ENCODE results near the gene CYP19A1. TPM values are rescaled to one million over a fixed set of nuclear protein-coding genes. Genes with fewer than 3 reads are reported as not detected.

The CYP19A1 gene
- total and polyA plus RNA-seq, 2 of the 8 experiments (the other 6 are each of a cell fraction or from before 2014, with no cell fraction given): not detected

- no peak overlapping the region for H3K9ac ChIP-seq (replicated peaks in 1 of 4; ENCODE audit: extremely low read depth in 1 of 4, low read depth in 3 of 4, low read length in 3 of 4)
- H3K4me2 ChIP-seq (ENCODE audit: insufficient read depth in 1 of 2, low read depth in 2 of 2, low read length in 2 of 2): no peak overlapping the region
- H3K4ac ChIP-seq (replicated peaks; ENCODE audit: insufficient read length, low read depth, low read length): no peak overlapping the region
- no peaks in the 10 kb centered on the region for H3K4me1 ChIP-seq (replicated peaks in 1 of 4; ENCODE audit: control insufficient read depth in 3 of 4, insufficient read depth in 4 of 4, low read length in 3 of 4)
- no peaks in the 10 kb centered on the region for H3K27me3 ChIP-seq (replicated peaks in 1 of 4; ENCODE audit: control insufficient read depth in 3 of 4, extremely low read depth in 1 of 4, insufficient read depth in 3 of 4, low read length in 3 of 4)
- H3K14ac ChIP-seq (ENCODE audit: insufficient read length): no peak overlapping the region
- H2AK5ac ChIP-seq (ENCODE audit: low read depth, low read length): no peak overlapping the region
- DNase-seq (ENCODE audit: low read depth in 1 of 2, low spot score in 2 of 2) (no peak), FAIRE-seq (no peak)
- H3K56ac ChIP-seq (replicated peaks; ENCODE audit: insufficient read length, low read depth, low read length): no peak overlapping the region
- H2BK15ac ChIP-seq (ENCODE audit: low read length): no peak overlapping the region
- no peak overlapping the region for H3K27ac ChIP-seq (ENCODE audit: low read depth, low read length)
- H4K20me1 ChIP-seq (replicated peaks in 1 of 2; ENCODE audit: control insufficient read depth in 1 of 2, insufficient read depth in 2 of 2, low read length in 2 of 2): no peaks in the 10 kb centered on the region
- H3K9me3 ChIP-seq (ENCODE audit: insufficient read depth in 2 of 2, low read depth in 1 of 2, low read length in 1 of 2): no peaks in the 10 kb centered on the region
- H2BK120ac ChIP-seq (replicated peaks; ENCODE audit: low read depth, low read length): no peak overlapping the region
- H3K4me3 ChIP-seq (ENCODE audit: extremely low read depth in 1 of 4, insufficient read depth in 2 of 4, low read depth in 3 of 4, low read length in 4 of 4): no peak overlapping the region
- no peak overlapping the region for H4K91ac ChIP-seq (replicated peaks; ENCODE audit: insufficient read length, low read length)
- no peak overlapping the region for H2AFZ ChIP-seq (ENCODE audit: low read length)
- H2BK5ac ChIP-seq (ENCODE audit: low read depth, low read length): no peak overlapping the region
- no peaks in the 10 kb centered on the region; the same call in 1 of the 2 replicates for H3K23me2 ChIP-seq (ENCODE audit: low read depth, low read length)
- WGBS, 2 experiments (ENCODE audit: extremely low coverage in 1 of 2, insufficient coverage in 1 of 2, insufficient read length in 1 of 2, insufficient replicate concordance in 2 of 2, low coverage in 1 of 2, low lambda C conversion rate in 2 of 2, missing lambda C conversion rate in 1 of 2): 76% methylated on average over 3 of the region's 3 CpGs; no CpG with 5 or more reads in 1 of the 2 experiments
- H4K8ac ChIP-seq (ENCODE audit: extremely low read depth, insufficient read depth, low read length): no peak overlapping the region
- no peaks in the 10 kb centered on the region for H3K36me3 ChIP-seq (ENCODE audit: control insufficient read depth in 2 of 4, insufficient read depth in 4 of 4, low read length in 3 of 4)
- no peak overlapping the region for H2BK12ac ChIP-seq (ENCODE audit: low read depth, low read length)
- no peaks in the 10 kb centered on the region for H3K79me1 ChIP-seq (ENCODE audit: low read depth, low read length)
- no peak overlapping the region for H4K5ac ChIP-seq (ENCODE audit: insufficient read length, low read depth, low read length)
- no peak overlapping the region for H3K23ac ChIP-seq (ENCODE audit: insufficient read length)
- no peak overlapping the region for H2BK20ac ChIP-seq (ENCODE audit: low read length)
- H3K79me2 ChIP-seq (ENCODE audit: control insufficient read depth in 1 of 2, insufficient read depth in 2 of 2, low read length in 2 of 2): no peaks in the 10 kb centered on the region
- CTCF ChIA-PET (ENCODE audit: partially characterized antibody): interaction anchor here (0.6 to 2.4 kb wide), 7 partner anchors 11 to 182 kb away, joined by 3 to 13 read pairs (median 4); no protein-coding TSS in a partner anchor
- POLR2A ChIA-PET (ENCODE audit: partially characterized antibody): interaction anchor here (1.6 kb wide), 1 partner anchor 9 kb away, joined by 4 read pairs; no protein-coding TSS in a partner anchor
- H3K18ac ChIP-seq (ENCODE audit: extremely low read depth, low read length): no peak overlapping the region
- no peak for TF ChIP-seq EP300 (IDR thresholded peaks at IDR 0.05; ENCODE audit: borderline replicate concordance in 1 of 2, low read depth in 2 of 2, low read length in 2 of 2)
- TF ChIP-seq RAD21 (IDR thresholded peaks at IDR 0.05 in 1 of 2, conservative IDR thresholded peaks at IDR 0.05 in 1 of 2; ENCODE audit: low read depth in 2 of 2, low read length in 2 of 2): no peak
- TF ChIP-seq TAF7 (optimal IDR thresholded peaks at IDR 0.05; ENCODE audit: borderline replicate concordance, low read depth, low read length): no peak
- TF ChIP-seq YY1 (IDR thresholded peaks at IDR 0.05; ENCODE audit: low read depth, low read length): no peak
- no peak for TF ChIP-seq KDM4A (IDR thresholded peaks at IDR 0.05; ENCODE audit: low read depth, low read length, severe bottlenecking)
- no peak for TF ChIP-seq BCL11A (IDR thresholded peaks at IDR 0.05; ENCODE audit: low read depth in 2 of 2, low read length in 2 of 2)
- TF ChIP-seq TBP (IDR thresholded peaks at IDR 0.05; ENCODE audit: low read depth, low read length): no peak
- no peak for TF ChIP-seq EZH2 (IDR thresholded peaks at IDR 0.05; ENCODE audit: low read depth, low read length, severe bottlenecking)
- TF ChIP-seq CTCF (IDR thresholded peaks at IDR 0.05; ENCODE audit: control extremely low read depth in 1 of 3, insufficient read depth in 1 of 3, low read depth in 1 of 3, low read length in 3 of 3): no peak
Measured at GRCh38 chr15:51218299-51218938, 120.0 kb downstream of the CYP19A1 start.
